Activated gamma-delta T cell treated with anti-CD3 and anti-CD28 coated beads, Interleukin-2, amount 50 U/mL, for 16 hours (primary cell): Measurements from ENCODE around the gene CFAP221.

ENCODE experiments used
- DNase-seq: peaks from one replicate; pipeline ENCODE4 v3.0.0-alpha.2; 2020; ENCODE audit warnings: low read depth

CFAP221 gene

GRCh38 chr2:119700866-119701265, 156.6 kb downstream of the CFAP221 start:
- no peak for DNase-seq

GRCh38 chr2:119701352-119701751, 157.1 kb downstream of the CFAP221 start:
- DNase-seq, result no peak

GRCh38 chr2:119702203-119702917, 158.1 kb downstream of the CFAP221 start:
- no peak for DNase-seq

GRCh38 chr2:119702918-119703401, 158.7 kb downstream of the CFAP221 start:
- peak; percentile 48 for DNase-seq

GRCh38 chr2:119703526-119703925, 159.3 kb downstream of the CFAP221 start:
- DNase-seq, result no peak

- no peak for DNase-seq
Measured at GRCh38 chr2:119704670-119705120, 160.4 kb downstream of the CFAP221 start.

- DNase-seq, result no peak
Measured at GRCh38 chr2:119706221-119706620, 162.0 kb downstream of the CFAP221 start.
